ENCODE measurements around the gene MAP3K5.

GRCh38 chr6:136609873-136610706, 182.2 kb downstream of the MAP3K5 start:
- TF ChIP-seq, protein P1, sequence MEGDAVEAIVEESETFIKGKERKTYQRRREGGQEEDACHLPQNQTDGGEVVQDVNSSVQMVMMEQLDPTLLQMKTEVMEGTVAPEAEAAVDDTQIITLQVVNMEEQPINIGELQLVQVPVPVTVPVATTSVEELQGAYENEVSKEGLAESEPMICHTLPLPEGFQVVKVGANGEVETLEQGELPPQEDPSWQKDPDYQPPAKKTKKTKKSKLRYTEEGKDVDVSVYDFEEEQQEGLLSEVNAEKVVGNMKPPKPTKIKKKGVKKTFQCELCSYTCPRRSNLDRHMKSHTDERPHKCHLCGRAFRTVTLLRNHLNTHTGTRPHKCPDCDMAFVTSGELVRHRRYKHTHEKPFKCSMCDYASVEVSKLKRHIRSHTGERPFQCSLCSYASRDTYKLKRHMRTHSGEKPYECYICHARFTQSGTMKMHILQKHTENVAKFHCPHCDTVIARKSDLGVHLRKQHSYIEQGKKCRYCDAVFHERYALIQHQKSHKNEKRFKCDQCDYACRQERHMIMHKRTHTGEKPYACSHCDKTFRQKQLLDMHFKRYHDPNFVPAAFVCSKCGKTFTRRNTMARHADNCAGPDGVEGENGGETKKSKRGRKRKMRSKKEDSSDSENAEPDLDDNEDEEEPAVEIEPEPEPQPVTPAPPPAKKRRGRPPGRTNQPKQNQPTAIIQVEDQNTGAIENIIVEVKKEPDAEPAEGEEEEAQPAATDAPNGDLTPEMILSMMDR (IDR thresholded peaks at IDR 0.05), result no peak
- TF ChIP-seq POLR2A (IDR thresholded peaks at IDR 0.05) (no peak), EP300 (IDR thresholded peaks at IDR 0.05) (peak in 1 of 2 donors; percentile 64)
